BLaER1 treated with 17β-estradiol and CSF1 and Interleukin-3, amounts not matched to agents 10 nM and 100 nM (cell line): ENCODE results near the gene ERC2.

Experiments
- H3K27ac ChIP-seq, 11 experiments: shearing (Covaris generic); formaldehyde crosslinking; 2 replicates each; pipeline ENCODE4 v1.8.1; 2022
- H3K27me3 ChIP-seq, 11 experiments: shearing (Covaris generic); formaldehyde crosslinking; 2 replicates each; pipeline ENCODE4 v1.8.1; 2022
- H3K36me3 ChIP-seq, 11 experiments: shearing (Covaris generic); formaldehyde crosslinking; 2 replicates each; pipeline ENCODE4 v1.8.1; 2022
- H3K4me1 ChIP-seq, 10 experiments: shearing (Covaris generic); formaldehyde crosslinking; 2 replicates each; pipeline ENCODE4 v1.8.1; 2022
- H3K4me2 ChIP-seq, 11 experiments: shearing (Covaris generic); formaldehyde crosslinking; 2 replicates each; pipeline ENCODE4 v1.8.1; 2022
- H3K4me3 ChIP-seq, 10 experiments: shearing (Covaris generic); formaldehyde crosslinking; 2 replicates each; pipeline ENCODE4 v1.8.1; 2022
- H3K9ac ChIP-seq, 11 experiments: shearing (Covaris generic); formaldehyde crosslinking; 2 replicates each; pipeline ENCODE4 v1.8.1; 2022
- H3K9me3 ChIP-seq, 11 experiments: shearing (Covaris generic); formaldehyde crosslinking; replicated peaks in 1 of 11; 2 replicates each; pipeline ENCODE4 v1.8.1; 2022
- H4K20me1 ChIP-seq, 11 experiments: shearing (Covaris generic); formaldehyde crosslinking; 2 replicates each; pipeline ENCODE4 v1.8.1; 2022
- Cebpa-rat ChIP-seq, 11 experiments: shearing (Covaris generic); IDR thresholded peaks; 2 replicates each; pipeline ENCODE4 v1.8.1; 2022

Gene ERC2

GRCh38 chr3:55797084-55797483 lies 671.2 kb downstream of the ERC2 start:
- Histone ChIP-seq H3K9me3 (0 out of 22 replicates have a peak, but pooled peaks cover 0 to 4% (median 0%) of the 10 kb centered on the region in 11 experiments), H3K4me2 (no peak overlapping the region), H3K9ac (no peak overlapping the region), H3K4me1 (no peaks in the 10 kb centered on the region), H3K4me3 (no peak overlapping the region), H4K20me1 (no peaks in the 10 kb centered on the region), H3K36me3 (no peaks in the 10 kb centered on the region), H3K27me3 (no peaks in the 10 kb centered on the region), H3K27ac (no peak overlapping the region)
- TF ChIP-seq Cebpa-rat (IDR thresholded peaks at IDR 0.05), result no peak

DNA sequence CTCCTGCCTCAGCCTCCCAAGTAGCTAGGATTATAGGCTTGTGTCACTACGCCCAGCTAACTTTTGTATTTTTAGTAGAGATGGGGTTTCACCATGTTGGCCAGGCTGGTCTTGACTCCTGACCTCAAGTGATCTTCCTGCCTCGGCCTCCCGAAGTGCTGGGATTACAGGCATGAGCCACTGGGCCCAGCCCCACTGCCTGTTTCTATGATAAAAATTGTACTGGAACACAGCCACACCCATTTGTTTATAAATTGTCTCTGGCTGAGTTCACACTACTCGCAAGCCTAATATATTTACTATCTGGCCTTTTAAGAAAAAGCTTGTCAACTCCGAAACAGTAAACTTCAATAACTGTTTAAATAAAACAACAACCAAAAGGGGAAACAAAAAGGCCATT lies 671.7 kb downstream of the ERC2 start:
- no peaks in the 10 kb centered on the region for H3K36me3 ChIP-seq
- no peak overlapping the region for H3K9ac ChIP-seq
- no peak for TF ChIP-seq Cebpa-rat (IDR thresholded peaks at IDR 0.05)
- no peak overlapping the region for H3K4me2 ChIP-seq
- H4K20me1 ChIP-seq, result no peaks in the 10 kb centered on the region
- H3K4me1 ChIP-seq, result no peaks in the 10 kb centered on the region
- no peak overlapping the region for H3K27ac ChIP-seq
- no peak overlapping the region for H3K4me3 ChIP-seq
- no peaks in the 10 kb centered on the region for H3K27me3 ChIP-seq
- 0 out of 22 replicates have a peak, but pooled peaks cover 0 to 4% (median 0%) of the 10 kb centered on the region in 11 experiments for H3K9me3 ChIP-seq

- Histone ChIP-seq H3K4me2 (no peak overlapping the region), H3K4me1 (peaks cover 0 to 3% (median 0%) of the 10 kb centered on the region in 10 experiments; a peak in 1 of 20 replicates), H4K20me1 (no peaks in the 10 kb centered on the region), H3K27me3 (no peaks in the 10 kb centered on the region), H3K27ac (no peak overlapping the region), H3K9ac (no peak overlapping the region), H3K36me3 (no peaks in the 10 kb centered on the region), H3K9me3 (0 out of 22 replicates have a peak, but pooled peaks cover 0 to 4% (median 0%) of the 10 kb centered on the region in 11 experiments), H3K4me3 (no peak overlapping the region)
- TF ChIP-seq Cebpa-rat (IDR thresholded peaks at IDR 0.05), result no peak
Observed at GRCh38 chr3:55795746-55796145, 672.5 kb downstream of the ERC2 start.

GRCh38 chr3:55795296-55795695 lies 673.0 kb downstream of the ERC2 start:
- no peak overlapping the region for H3K4me2 ChIP-seq
- TF ChIP-seq Cebpa-rat (IDR thresholded peaks at IDR 0.05), result no peak
- no peaks in the 10 kb centered on the region for H3K36me3 ChIP-seq
- H3K4me1 ChIP-seq, result peaks cover 0 to 4% (median 0%) of the 10 kb centered on the region in 10 experiments; a peak in 1 of 20 replicates
- no peak overlapping the region for H3K4me3 ChIP-seq
- H3K9me3 ChIP-seq, result 0 out of 22 replicates have a peak, but pooled peaks cover 0 to 4% (median 0%) of the 10 kb centered on the region in 11 experiments
- no peaks in the 10 kb centered on the region for H3K27me3 ChIP-seq
- no peaks in the 10 kb centered on the region for H4K20me1 ChIP-seq
- no peak overlapping the region for H3K27ac ChIP-seq
- H3K9ac ChIP-seq, result no peak overlapping the region

GRCh38 chr3:55792742-55793141 lies 675.5 kb downstream of the ERC2 start:
- H3K9ac ChIP-seq, result no peak overlapping the region
- no peaks in the 10 kb centered on the region for H4K20me1 ChIP-seq
- 0 out of 22 replicates have a peak, but pooled peaks cover 0 to 4% (median 0%) of the 10 kb centered on the region in 11 experiments for H3K9me3 ChIP-seq
- H3K4me3 ChIP-seq, result no peak overlapping the region
- TF ChIP-seq Cebpa-rat (IDR thresholded peaks at IDR 0.05), result no peak
- H3K27me3 ChIP-seq, result no peaks in the 10 kb centered on the region
- H3K36me3 ChIP-seq, result no peaks in the 10 kb centered on the region
- no peak overlapping the region for H3K4me2 ChIP-seq
- peaks cover 0 to 4% (median 0%) of the 10 kb centered on the region in 10 experiments; a peak in 1 of 20 replicates for H3K4me1 ChIP-seq
- no peak overlapping the region for H3K27ac ChIP-seq

- H3K36me3 ChIP-seq, result no peaks in the 10 kb centered on the region
- no peak overlapping the region for H3K9ac ChIP-seq
- H3K27me3 ChIP-seq, result no peaks in the 10 kb centered on the region
- H3K4me3 ChIP-seq, result no peak overlapping the region
- H3K27ac ChIP-seq, result no peak overlapping the region
- H3K4me1 ChIP-seq, result peaks cover 0 to 4% (median 0%) of the 10 kb centered on the region in 10 experiments; a peak in 1 of 20 replicates
- H3K9me3 ChIP-seq, result 0 out of 22 replicates have a peak, but pooled peaks cover 0 to 4% (median 0%) of the 10 kb centered on the region in 11 experiments
- no peaks in the 10 kb centered on the region for H4K20me1 ChIP-seq
- no peak overlapping the region for H3K4me2 ChIP-seq
- no peak for TF ChIP-seq Cebpa-rat (IDR thresholded peaks at IDR 0.05)
Observed at GRCh38 chr3:55792009-55792408, 676.3 kb downstream of the ERC2 start.

DNA sequence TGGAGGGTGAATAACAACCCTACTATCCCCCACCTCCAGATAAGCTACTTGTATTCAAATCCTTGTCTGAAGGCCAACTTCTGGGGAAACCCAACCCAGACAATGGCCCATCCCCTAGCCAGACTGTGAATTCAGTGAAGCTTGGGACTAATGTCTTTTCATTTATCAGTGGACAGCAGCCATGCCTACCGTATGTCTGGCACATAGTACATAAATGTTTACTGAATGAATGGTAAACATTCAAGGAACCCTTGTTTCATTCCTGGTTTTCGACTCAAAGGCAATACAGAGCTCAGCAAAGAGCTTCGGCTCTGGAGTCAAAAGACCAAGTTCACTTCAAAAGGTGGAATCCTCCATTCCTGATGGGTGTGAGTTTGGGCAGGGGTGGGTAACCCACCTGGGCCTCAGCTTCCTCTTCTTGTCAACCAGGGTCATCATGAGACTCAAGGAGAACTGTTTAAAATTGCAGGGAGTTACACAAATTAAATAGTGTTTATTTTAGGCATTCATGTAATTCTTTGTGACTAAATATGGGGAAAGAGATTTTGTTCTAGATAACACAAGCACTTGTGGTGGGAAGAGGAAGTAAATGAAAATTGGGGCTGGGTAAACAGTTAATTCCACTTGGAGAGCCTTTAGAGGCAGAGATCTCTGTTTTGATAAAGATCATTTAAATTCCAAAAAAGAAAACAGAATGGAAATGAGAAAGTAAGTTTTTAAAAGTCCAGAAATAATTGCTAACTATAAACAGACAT lies 677.5 kb downstream of the ERC2 start:
- no peak overlapping the region for H3K4me3 ChIP-seq
- H3K27me3 ChIP-seq, result no peaks in the 10 kb centered on the region
- H3K27ac ChIP-seq, result no peak overlapping the region
- no peak overlapping the region; a peak in 1 of 22 replicates for H3K4me2 ChIP-seq
- TF ChIP-seq Cebpa-rat (IDR thresholded peaks at IDR 0.05), result no peak
- no peak overlapping the region for H3K9ac ChIP-seq
- 0 out of 22 replicates have a peak, but pooled peaks cover 0 to 4% (median 0%) of the 10 kb centered on the region in 11 experiments for H3K9me3 ChIP-seq
- H3K4me1 ChIP-seq, result peaks cover 0 to 4% (median 0%) of the 10 kb centered on the region in 10 experiments; a peak in 1 of 20 replicates
- no peaks in the 10 kb centered on the region for H3K36me3 ChIP-seq
- H4K20me1 ChIP-seq, result no peaks in the 10 kb centered on the region

GRCh38 chr3:55789516-55789915 lies 678.8 kb downstream of the ERC2 start:
- Histone ChIP-seq H3K36me3 (no peaks in the 10 kb centered on the region), H3K9me3 (0 out of 22 replicates have a peak, but pooled peaks cover 0 to 4% (median 0%) of the 10 kb centered on the region in 11 experiments), H3K27me3 (no peaks in the 10 kb centered on the region), H3K4me1 (peaks cover 0 to 4% (median 0%) of the 10 kb centered on the region in 10 experiments; a peak in 1 of 20 replicates), H4K20me1 (no peaks in the 10 kb centered on the region), H3K27ac (no peak overlapping the region), H3K9ac (no peak overlapping the region), H3K4me3 (no peak overlapping the region), H3K4me2 (no peak overlapping the region)
- no peak for TF ChIP-seq Cebpa-rat (IDR thresholded peaks at IDR 0.05)

- Histone ChIP-seq H4K20me1 (no peaks in the 10 kb centered on the region), H3K9ac (no peak overlapping the region), H3K9me3 (no peaks in the 10 kb centered on the region), H3K4me1 (peaks cover 0 to 13% (median 3%) of the 10 kb centered on the region in 10 experiments; a peak in 5 of 20 replicates), H3K36me3 (no peaks in the 10 kb centered on the region), H3K27me3 (no peaks in the 10 kb centered on the region), H3K4me3 (no peak overlapping the region), H3K27ac (no peak overlapping the region), H3K4me2 (peak overlapping the region in 6 of 11 experiments; percentile 4 to 32 (median 12); a peak in 7 of 22 replicates)
- TF ChIP-seq Cebpa-rat (IDR thresholded peaks at IDR 0.05), result no peak
Observed at GRCh38 chr3:55782807-55783206, 685.5 kb downstream of the ERC2 start.
